SK-N-SH treated with all-trans-retinoic acid at 6 μM for 48 hours (cell line): ENCODE results near the gene HIVEP3.

Experiments used
- ATAC-seq: fragments of 200-7000 bp; cut with Tn5 transposase; 3 replicates; pipeline ENCODE4 v1.9.1; 2020; ENCODE audit warnings: mild to moderate bottlenecking, moderate library complexity
- ARNTL ChIP-seq: fragments of 450-650 bp; formaldehyde crosslinking; IDR thresholded peaks from 2 replicates; pipeline ENCODE4 v1.5.0; 2020; ENCODE audit warnings: low read depth, mild to moderate bottlenecking, moderate library complexity, borderline replicate concordance
- BACH2 ChIP-seq: fragments of 250-450 bp; sonication (Bioruptor Pico); IDR thresholded peaks from 2 replicates; pipeline ENCODE4 v1.9.0; 2021; ENCODE audit warnings: mild to moderate bottlenecking, borderline replicate concordance
- CREB5 ChIP-seq: fragments of 250-450 bp; sonication (Bioruptor Pico); IDR thresholded peaks from 2 replicates; pipeline ENCODE4 v1.5.1; 2020; ENCODE audit warnings: low read depth, mild to moderate bottlenecking, moderate library complexity
- CSDC2 ChIP-seq: fragments of 250-450 bp; sonication (Bioruptor Pico); IDR thresholded peaks from 2 replicates; pipeline ENCODE4 v1.5.0; 2020; ENCODE audit warnings: mild to moderate bottlenecking, moderate library complexity
- ESRRG ChIP-seq: fragments of 250-450 bp; sonication (Bioruptor Pico); IDR thresholded peaks from 2 replicates; pipeline ENCODE4 v1.6.1; 2021; ENCODE audit warnings: mild to moderate bottlenecking
- GLIS3 ChIP-seq: fragments of 250-450 bp; sonication (Bioruptor Pico); IDR thresholded peaks from 2 replicates; pipeline ENCODE4 v1.5.0; 2020; ENCODE audit warnings: mild to moderate bottlenecking, moderate library complexity
- ISL1 ChIP-seq: fragments of 250-450 bp; sonication (Bioruptor Pico); IDR thresholded peaks from 2 replicates; pipeline ENCODE4 v2.1.2; 2022; ENCODE audit warnings: mild to moderate bottlenecking, moderate library complexity
- PATZ1 ChIP-seq: fragments of 250-450 bp; sonication (Bioruptor Pico); IDR thresholded peaks from 2 replicates; pipeline ENCODE4 v1.8.0; 2020; ENCODE audit warnings: mild to moderate bottlenecking, moderate library complexity, borderline replicate concordance
- POU6F1 ChIP-seq: fragments of 250-450 bp; sonication (Bioruptor Pico); IDR thresholded peaks from 2 replicates; pipeline ENCODE4 v1.8.0; 2021; ENCODE audit warnings: low read depth, mild to moderate bottlenecking, moderate library complexity, borderline replicate concordance
- SNAI2 ChIP-seq: fragments of 250-450 bp; sonication (Bioruptor Pico); IDR thresholded peaks from 2 replicates; pipeline ENCODE4 v1.5.0; 2020; ENCODE audit warnings: mild to moderate bottlenecking, moderate library complexity
- TCF4 ChIP-seq: fragments of 250-450 bp; sonication (Bioruptor Pico); IDR thresholded peaks from 2 replicates; pipeline ENCODE4 v1.8.0; 2021; ENCODE audit warnings: mild to moderate bottlenecking, moderate library complexity, borderline replicate concordance
- ZC3H10 ChIP-seq: fragments of 250-450 bp; sonication (Bioruptor Pico); IDR thresholded peaks from 2 replicates; pipeline ENCODE4 v1.5.1; 2021; ENCODE audit warnings: mild to moderate bottlenecking, moderate library complexity
- ZFP3 ChIP-seq: fragments of 250-450 bp; sonication (Bioruptor Pico); IDR thresholded peaks from 2 replicates; pipeline ENCODE4 v1.5.0; 2020; ENCODE audit warnings: mild to moderate bottlenecking, moderate library complexity
- ZNF565 ChIP-seq: fragments of 450-650 bp; formaldehyde crosslinking; conservative IDR thresholded peaks from 2 replicates; pipeline ENCODE4 v1.5.0; 2020; ENCODE audit warnings: low read depth, mild to moderate bottlenecking, moderate library complexity
- ZNF8 ChIP-seq: fragments of 450-650 bp; formaldehyde crosslinking; IDR thresholded peaks from 2 replicates; pipeline ENCODE4 v1.5.0; 2020; ENCODE audit warnings: mild to moderate bottlenecking, moderate library complexity

The HIVEP3 gene

GRCh38 chr1:41958015-41958673 is 39.4 kb upstream of the HIVEP3 start (continued):
- TF ChIP-seq PATZ1 (CRISPR knock-in tag) (no peak), ZNF565 (CRISPR knock-in tag) (no peak), ISL1 (CRISPR knock-in tag) (no peak)

GRCh38 chr1:41957568-41957967 is 38.8 kb upstream of the HIVEP3 start:
- no peak for ATAC-seq

GRCh38 chr1:41955461-41956159 is 36.9 kb upstream of the HIVEP3 start:
- TF ChIP-seq ARNTL (CRISPR knock-in tag), result no peak
- no peak for TF ChIP-seq ZFP3 (CRISPR knock-in tag)
- no peak; the same call in 1 of the 2 replicates for TF ChIP-seq ZC3H10 (CRISPR knock-in tag)
- peak; percentile 70; the same call in 1 of the 2 replicates for TF ChIP-seq PATZ1 (CRISPR knock-in tag)
- no peak for TF ChIP-seq TCF4 (CRISPR knock-in tag)
- TF ChIP-seq BACH2 (CRISPR knock-in tag), result no peak
- no peak for TF ChIP-seq CSDC2 (CRISPR knock-in tag)
- TF ChIP-seq ISL1 (CRISPR knock-in tag), result 0 out of 2 replicates have a peak, but pooled peaks have one; percentile 35
- no peak for TF ChIP-seq SNAI2
- no peak for TF ChIP-seq ESRRG (CRISPR knock-in tag)
- ATAC-seq, result peak; percentile 94

More at GRCh38 chr1:41957568-41957967, 38.8 kb upstream of the HIVEP3 start:
- TF ChIP-seq ZNF565 (CRISPR knock-in tag) (no peak), GLIS3 (CRISPR knock-in tag) (no peak), ZNF8 (CRISPR knock-in tag) (no peak), TCF4 (CRISPR knock-in tag) (no peak), POU6F1 (CRISPR knock-in tag) (no peak)

GRCh38 chr1:41954533-41954944 is 35.8 kb upstream of the HIVEP3 start:
- TF ChIP-seq PATZ1 (CRISPR knock-in tag) (no peak), ISL1 (CRISPR knock-in tag) (0 out of 2 replicates have a peak, but pooled peaks have one; percentile 43), CREB5 (CRISPR knock-in tag) (no peak)
- TF ChIP-seq, all 23 proteins: peak for 1
- ATAC-seq, result peak; percentile 81
